GM12874 (cell line): ENCODE measurements around the gene CAPN10.

Experiments used
- TF ChIP-seq, protein P1 (sequence below): IDR thresholded peaks from 2 replicates; pipeline ENCODE4 v1.5.1; 2011; ENCODE audit warnings: low read depth, mild to moderate bottlenecking, control low read depth, low read length, moderate library complexity; ENCODE audit not compliant: insufficient read depth

Gene CAPN10

DNA sequence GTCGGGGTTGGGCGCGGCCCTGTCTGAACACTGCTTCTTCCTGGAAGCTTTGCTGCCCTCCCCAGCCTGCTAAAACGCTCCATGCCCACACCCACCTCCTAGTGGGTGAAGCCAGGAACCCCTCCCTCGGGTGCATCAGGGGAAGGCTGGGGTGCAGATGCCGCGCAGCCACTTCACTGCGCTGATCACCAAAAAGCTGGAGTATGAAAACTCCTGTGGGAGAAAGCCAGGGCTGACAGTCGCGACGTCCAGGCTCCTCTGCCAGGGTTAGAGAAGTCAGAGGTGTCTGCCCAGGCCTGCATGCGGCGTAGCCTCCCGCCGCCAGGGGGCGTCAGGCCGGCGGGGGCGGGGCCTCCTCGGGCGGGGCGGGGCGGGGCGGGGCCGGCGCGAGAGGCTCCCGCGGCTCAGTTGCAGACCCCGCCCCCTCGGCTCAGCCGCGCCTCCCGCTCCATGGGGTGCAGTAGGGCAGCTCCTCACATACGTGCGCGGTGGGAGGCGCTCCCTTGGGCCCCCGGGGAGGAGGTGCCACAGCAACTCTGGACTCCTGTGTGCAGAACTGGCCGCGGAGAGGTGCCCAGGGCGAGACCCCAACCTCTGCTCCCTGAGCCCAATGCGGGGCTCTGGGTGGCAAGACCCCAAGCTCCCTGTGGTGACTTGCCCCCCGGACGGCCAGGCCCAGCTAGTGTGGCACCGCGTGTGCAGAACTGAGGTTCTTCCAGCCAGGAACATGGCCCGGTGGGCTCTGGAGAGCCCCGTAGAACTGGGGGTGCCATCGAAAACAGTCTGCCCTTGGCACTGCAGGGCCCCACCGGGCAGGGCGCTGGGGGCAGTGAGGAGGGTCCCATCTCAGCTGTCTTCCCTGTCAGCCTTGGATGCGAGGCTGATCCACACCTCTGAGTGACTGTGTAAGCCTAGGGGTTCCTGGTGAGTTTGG lies 20.1 kb upstream of the CAPN10 start:
- TF ChIP-seq, protein P1, sequence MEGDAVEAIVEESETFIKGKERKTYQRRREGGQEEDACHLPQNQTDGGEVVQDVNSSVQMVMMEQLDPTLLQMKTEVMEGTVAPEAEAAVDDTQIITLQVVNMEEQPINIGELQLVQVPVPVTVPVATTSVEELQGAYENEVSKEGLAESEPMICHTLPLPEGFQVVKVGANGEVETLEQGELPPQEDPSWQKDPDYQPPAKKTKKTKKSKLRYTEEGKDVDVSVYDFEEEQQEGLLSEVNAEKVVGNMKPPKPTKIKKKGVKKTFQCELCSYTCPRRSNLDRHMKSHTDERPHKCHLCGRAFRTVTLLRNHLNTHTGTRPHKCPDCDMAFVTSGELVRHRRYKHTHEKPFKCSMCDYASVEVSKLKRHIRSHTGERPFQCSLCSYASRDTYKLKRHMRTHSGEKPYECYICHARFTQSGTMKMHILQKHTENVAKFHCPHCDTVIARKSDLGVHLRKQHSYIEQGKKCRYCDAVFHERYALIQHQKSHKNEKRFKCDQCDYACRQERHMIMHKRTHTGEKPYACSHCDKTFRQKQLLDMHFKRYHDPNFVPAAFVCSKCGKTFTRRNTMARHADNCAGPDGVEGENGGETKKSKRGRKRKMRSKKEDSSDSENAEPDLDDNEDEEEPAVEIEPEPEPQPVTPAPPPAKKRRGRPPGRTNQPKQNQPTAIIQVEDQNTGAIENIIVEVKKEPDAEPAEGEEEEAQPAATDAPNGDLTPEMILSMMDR: peak; percentile 85

DNA sequence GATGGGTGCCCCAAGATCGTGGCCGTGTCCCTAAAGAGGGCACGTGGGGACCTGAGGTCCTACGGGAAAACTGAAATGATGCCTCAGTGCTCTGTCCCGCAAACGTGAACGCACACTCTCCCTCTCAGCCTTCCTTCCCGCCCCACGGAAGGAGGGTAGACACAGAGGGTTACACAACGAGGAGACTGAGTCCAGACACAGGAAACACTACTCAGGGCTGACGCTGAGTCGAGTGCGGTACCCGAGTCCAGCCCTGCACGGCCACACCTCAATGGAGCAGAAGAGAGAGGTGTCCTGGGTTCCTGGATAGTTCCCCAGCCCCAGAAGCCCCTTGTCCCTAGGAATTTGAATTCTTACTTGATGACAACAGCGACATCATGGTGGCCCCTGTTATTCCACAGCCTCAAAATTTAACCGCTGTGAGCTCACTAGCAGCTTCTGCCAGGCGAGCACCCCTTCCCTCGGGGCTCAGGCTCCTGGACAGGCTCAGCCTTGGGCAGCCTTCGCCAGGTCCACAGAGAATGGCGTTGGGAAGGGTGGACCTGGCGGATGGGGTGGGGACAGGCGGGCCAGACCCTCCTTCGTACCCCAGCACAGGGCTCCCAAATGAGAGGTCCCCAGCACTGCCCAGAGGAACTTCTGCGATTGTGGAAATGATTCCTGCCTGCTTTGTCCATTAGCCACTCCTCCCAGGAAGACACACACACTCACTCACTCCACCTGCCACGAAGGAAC lies 19.2 kb upstream of the CAPN10 start:
- TF ChIP-seq, protein P1: no peak

DNA sequence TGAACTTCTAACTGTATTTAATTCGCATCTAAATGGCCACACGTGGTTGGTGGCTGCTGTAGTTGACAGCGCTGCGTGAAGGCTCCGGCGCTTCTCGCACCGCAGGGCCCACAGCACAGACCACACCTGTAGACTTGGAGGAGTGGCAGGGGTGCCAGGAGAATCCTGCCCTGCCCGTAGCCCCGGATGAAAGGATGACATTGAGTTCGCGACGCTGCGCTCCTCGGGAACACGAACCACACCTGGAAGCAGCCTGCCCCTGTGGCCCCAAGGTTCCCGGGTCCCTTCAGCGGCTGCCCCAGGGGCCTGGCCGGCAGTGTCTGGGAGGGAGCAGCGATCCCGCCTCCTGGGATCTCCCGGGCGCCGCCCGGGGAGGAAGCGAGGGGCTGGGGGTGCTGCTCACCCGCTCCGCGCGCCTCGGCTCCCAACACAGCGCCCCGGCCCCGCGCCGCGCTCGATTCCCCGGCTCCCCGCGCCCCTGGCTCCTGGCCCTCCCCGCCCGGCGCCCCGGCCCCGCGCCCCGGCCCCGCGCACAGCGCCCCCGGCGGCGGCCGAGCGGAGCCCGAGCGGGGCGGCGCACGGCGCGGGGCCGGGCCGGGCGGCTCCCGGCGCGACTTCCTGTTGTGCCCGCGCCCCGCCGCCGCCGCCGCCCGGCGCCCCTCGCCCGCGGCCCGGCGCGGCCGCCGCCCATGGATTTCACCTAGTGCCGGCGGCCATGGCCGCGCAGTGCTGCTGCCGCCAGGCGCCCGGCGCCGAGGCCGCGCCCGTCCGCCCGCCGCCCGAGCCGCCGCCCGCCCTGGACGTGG lies 18.5 kb upstream of the CAPN10 start, which contains the start of gene RNPEPL1:
RNPEPL1 (plus strand) TSS at position 613 of the 806 bp plus-strand sequence; CDS start at position 716, 103 bp downstream.
- TF ChIP-seq, protein P1: no peak

DNA sequence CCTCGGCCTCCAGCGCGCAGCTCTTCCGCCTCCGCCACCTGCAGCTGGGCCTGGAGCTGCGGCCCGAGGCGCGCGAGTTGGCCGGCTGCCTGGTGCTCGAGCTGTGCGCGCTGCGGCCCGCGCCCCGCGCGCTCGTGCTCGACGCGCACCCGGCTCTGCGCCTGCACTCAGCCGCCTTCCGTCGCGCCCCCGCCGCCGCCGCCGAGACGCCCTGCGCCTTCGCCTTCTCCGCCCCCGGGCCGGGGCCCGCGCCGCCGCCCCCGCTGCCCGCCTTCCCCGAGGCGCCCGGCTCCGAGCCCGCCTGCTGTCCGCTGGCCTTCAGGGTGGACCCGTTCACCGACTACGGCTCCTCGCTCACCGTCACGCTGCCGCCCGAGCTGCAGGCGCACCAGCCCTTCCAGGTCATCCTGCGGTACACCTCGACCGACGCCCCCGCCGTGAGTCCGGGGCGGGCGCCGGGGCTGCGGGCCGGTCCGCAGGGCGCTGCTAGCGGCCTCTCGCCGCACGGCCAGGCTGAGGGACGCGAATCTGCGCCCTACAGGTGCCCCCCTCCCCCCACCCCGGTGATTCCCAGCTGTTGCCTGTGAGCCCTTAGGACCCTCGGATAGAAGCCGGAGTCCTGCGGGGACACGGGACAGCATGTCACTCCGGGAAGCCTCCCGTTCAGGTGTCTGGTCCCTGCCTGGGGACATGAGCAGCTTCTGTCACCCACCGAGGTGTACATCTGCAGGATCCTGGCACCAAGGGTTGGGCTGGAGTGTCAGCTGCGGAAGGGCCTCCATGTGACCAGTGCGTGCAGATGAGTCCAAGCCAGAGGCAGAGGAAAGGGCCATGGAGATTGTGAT lies 17.6 kb upstream of the CAPN10 start:
- TF ChIP-seq, protein P1: no peak

DNA sequence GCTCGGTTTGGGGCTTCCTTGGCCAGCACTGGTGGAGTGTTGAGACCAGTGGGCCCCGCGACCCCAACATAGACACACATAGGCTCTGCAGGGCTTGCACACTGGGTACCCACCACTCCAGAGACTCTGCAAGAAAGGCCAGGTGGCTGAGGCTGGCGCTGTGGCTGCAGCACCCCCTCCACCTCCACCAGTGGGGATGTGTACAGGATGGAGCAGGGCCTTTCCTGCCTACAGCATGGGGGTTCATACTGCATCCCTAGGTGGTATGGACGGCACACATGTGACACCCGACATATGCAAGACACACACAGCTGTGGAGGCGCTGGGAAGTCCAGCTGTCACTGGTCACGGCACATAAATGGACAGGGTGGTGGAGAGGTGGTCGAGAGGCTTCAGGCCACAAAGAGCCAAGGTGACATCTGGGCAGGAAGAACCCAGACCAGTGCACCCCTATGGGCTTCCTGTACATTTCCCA lies 17.0 kb upstream of the CAPN10 start:
- TF ChIP-seq, protein P1: no peak

DNA sequence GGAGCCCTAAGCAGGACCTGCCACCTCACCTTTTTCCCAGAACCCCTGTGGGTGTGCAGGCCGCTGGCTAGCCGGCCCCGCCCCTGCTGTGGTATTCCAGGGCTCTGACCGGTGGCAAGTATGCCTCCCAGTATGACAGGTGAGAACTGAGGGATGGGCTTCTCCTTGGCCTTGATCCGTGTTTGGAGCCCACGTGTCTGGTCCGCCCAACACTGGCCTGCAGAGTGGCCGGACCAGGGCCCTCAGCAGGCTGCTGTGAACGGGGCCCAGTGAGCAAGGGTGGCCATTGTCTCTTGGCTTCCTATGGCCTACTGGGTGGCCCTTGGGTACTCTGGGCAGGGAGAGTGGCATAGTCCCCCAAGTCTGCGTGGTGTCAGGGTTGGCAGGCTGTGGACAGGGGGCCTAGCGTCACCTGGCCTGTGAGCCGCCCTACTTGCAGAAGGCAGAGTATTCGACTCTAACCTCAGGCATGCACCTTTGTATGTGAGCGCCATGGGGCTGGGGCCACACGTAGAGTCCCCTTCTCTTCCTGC lies 16.5 kb upstream of the CAPN10 start:
- TF ChIP-seq, protein P1: no peak
